SK-N-SH treated with all-trans-retinoic acid at 6 μM for 48 hours (cell line): ENCODE measurements around the gene ARID5A.

Experiments
- ATAC-seq: fragments of 200-7000 bp; cut with Tn5 transposase; 3 replicates; pipeline ENCODE4 v1.9.1; 2020; ENCODE audit warnings: mild to moderate bottlenecking, moderate library complexity
- ARNTL ChIP-seq: fragments of 450-650 bp; formaldehyde crosslinking; IDR thresholded peaks from 2 replicates; pipeline ENCODE4 v1.5.0; 2020; ENCODE audit warnings: low read depth, mild to moderate bottlenecking, moderate library complexity, borderline replicate concordance
- CSRNP3 ChIP-seq: fragments of 250-450 bp; sonication (Bioruptor Pico); IDR thresholded peaks from 2 replicates; pipeline ENCODE4 v1.5.1; 2021; ENCODE audit warnings: mild to moderate bottlenecking, moderate library complexity
- ESRRG ChIP-seq: fragments of 250-450 bp; sonication (Bioruptor Pico); IDR thresholded peaks from 2 replicates; pipeline ENCODE4 v1.6.1; 2021; ENCODE audit warnings: mild to moderate bottlenecking
- ISL1 ChIP-seq: fragments of 250-450 bp; sonication (Bioruptor Pico); IDR thresholded peaks from 2 replicates; pipeline ENCODE4 v2.1.2; 2022; ENCODE audit warnings: mild to moderate bottlenecking, moderate library complexity
- PATZ1 ChIP-seq: fragments of 250-450 bp; sonication (Bioruptor Pico); IDR thresholded peaks from 2 replicates; pipeline ENCODE4 v1.8.0; 2020; ENCODE audit warnings: mild to moderate bottlenecking, moderate library complexity, borderline replicate concordance
- POU6F1 ChIP-seq: fragments of 250-450 bp; sonication (Bioruptor Pico); IDR thresholded peaks from 2 replicates; pipeline ENCODE4 v1.8.0; 2021; ENCODE audit warnings: low read depth, mild to moderate bottlenecking, moderate library complexity, borderline replicate concordance
- PPARA ChIP-seq: fragments of 250-450 bp; sonication (Bioruptor Pico); IDR thresholded peaks from 2 replicates; pipeline ENCODE4 v1.5.0; 2020; ENCODE audit warnings: mild to moderate bottlenecking, borderline replicate concordance
- RARB ChIP-seq: fragments of 250-450 bp; sonication (Bioruptor Pico); IDR thresholded peaks from 2 replicates; pipeline ENCODE4 v1.8.0; 2021; ENCODE audit warnings: mild to moderate bottlenecking, moderate library complexity
- SNAI2 ChIP-seq: fragments of 250-450 bp; sonication (Bioruptor Pico); IDR thresholded peaks from 2 replicates; pipeline ENCODE4 v1.5.0; 2020; ENCODE audit warnings: mild to moderate bottlenecking, moderate library complexity
- TCF4 ChIP-seq: fragments of 250-450 bp; sonication (Bioruptor Pico); IDR thresholded peaks from 2 replicates; pipeline ENCODE4 v1.8.0; 2021; ENCODE audit warnings: mild to moderate bottlenecking, moderate library complexity, borderline replicate concordance
- TOX ChIP-seq: fragments of 250-450 bp; sonication (Bioruptor Pico); IDR thresholded peaks from 2 replicates; pipeline ENCODE4 v1.8.0; 2021; ENCODE audit warnings: mild to moderate bottlenecking, moderate library complexity, borderline replicate concordance
- ZC3H10 ChIP-seq: fragments of 250-450 bp; sonication (Bioruptor Pico); IDR thresholded peaks from 2 replicates; pipeline ENCODE4 v1.5.1; 2021; ENCODE audit warnings: mild to moderate bottlenecking, moderate library complexity
- ZNF565 ChIP-seq: fragments of 450-650 bp; formaldehyde crosslinking; conservative IDR thresholded peaks from 2 replicates; pipeline ENCODE4 v1.5.0; 2020; ENCODE audit warnings: low read depth, mild to moderate bottlenecking, moderate library complexity
- ZNF8 ChIP-seq: fragments of 450-650 bp; formaldehyde crosslinking; IDR thresholded peaks from 2 replicates; pipeline ENCODE4 v1.5.0; 2020; ENCODE audit warnings: mild to moderate bottlenecking, moderate library complexity
- TF ChIP-seq, protein P1 (sequence below): fragments of 250-450 bp; sonication (Bioruptor Pico); IDR thresholded peaks from 2 replicates; pipeline ENCODE4 v1.5.0; 2020; ENCODE audit warnings: mild to moderate bottlenecking, moderate library complexity

ARID5A gene

DNA sequence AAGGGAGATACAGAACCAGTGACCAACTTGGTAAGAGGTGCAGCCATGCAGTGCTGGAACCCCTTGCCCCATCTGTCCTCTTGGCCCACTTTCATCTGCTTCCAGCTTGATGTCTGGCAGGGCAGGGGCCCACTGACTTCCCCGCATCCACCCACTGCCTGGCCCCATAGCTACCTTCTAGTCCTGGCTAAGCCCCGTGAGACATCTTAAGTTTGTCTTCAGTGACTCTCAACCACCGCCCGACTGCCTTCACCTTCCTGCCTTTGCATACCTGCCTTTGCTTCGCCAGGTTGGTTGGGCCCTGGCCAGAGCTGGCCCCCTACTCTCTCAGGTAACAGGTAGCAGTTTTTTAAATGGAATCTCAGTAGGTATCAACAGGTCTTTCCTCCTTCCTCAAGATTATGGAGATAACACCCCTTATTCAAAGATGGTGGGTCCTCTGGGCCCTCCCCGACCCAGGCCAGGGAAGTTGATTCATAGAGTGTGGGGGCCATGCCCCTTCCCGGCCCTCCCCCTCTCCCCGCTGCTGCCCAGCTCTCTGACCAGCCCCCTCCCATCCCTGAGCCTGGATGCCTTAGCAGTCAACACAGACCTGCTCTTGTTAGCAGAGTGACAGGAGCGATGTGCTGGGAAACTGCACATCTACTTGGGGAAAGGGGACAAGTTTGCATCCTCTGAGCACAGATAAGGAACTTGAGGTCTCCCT lies 2.8 kb downstream of the ARID5A start (continued):
- no peak for TF ChIP-seq PATZ1 (CRISPR knock-in tag)
- TF ChIP-seq RARB (CRISPR knock-in tag): no peak
- TF ChIP-seq CSRNP3 (CRISPR knock-in tag): no peak

DNA sequence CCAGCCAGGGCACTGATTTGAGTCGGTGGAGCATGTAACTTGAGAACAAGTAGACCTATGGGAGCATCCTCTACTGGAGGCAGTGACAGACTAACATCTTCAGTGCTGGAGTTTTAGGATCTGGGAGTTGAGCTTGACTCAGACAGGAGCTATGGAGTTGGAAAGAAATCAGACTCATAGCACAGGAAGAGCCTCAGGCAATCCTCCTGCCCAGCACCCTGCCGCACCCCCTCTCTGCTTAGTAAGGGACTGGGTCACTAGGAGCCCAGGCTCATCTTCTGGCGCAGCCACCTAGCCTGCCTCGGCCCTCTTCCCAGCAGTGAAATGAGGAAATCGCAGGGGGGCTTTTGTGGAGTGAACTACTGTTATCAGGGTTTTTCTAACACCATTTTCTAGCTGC lies 3.6 kb downstream of the ARID5A start:
- ATAC-seq: no peak
- TF ChIP-seq POU6F1 (CRISPR knock-in tag): no peak
- TF ChIP-seq CSRNP3 (CRISPR knock-in tag): no peak
- TF ChIP-seq ZC3H10 (CRISPR knock-in tag): no peak
- TF ChIP-seq, protein P1, sequence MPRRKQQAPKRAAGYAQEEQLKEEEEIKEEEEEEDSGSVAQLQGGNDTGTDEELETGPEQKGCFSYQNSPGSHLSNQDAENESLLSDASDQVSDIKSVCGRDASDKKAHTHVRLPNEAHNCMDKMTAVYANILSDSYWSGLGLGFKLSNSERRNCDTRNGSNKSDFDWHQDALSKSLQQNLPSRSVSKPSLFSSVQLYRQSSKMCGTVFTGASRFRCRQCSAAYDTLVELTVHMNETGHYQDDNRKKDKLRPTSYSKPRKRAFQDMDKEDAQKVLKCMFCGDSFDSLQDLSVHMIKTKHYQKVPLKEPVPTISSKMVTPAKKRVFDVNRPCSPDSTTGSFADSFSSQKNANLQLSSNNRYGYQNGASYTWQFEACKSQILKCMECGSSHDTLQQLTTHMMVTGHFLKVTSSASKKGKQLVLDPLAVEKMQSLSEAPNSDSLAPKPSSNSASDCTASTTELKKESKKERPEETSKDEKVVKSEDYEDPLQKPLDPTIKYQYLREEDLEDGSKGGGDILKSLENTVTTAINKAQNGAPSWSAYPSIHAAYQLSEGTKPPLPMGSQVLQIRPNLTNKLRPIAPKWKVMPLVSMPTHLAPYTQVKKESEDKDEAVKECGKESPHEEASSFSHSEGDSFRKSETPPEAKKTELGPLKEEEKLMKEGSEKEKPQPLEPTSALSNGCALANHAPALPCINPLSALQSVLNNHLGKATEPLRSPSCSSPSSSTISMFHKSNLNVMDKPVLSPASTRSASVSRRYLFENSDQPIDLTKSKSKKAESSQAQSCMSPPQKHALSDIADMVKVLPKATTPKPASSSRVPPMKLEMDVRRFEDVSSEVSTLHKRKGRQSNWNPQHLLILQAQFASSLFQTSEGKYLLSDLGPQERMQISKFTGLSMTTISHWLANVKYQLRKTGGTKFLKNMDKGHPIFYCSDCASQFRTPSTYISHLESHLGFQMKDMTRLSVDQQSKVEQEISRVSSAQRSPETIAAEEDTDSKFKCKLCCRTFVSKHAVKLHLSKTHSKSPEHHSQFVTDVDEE (CRISPR knock-in tag): no peak
- no peak for TF ChIP-seq TOX (CRISPR knock-in tag)
- no peak for TF ChIP-seq RARB (CRISPR knock-in tag)
- TF ChIP-seq SNAI2: no peak

DNA sequence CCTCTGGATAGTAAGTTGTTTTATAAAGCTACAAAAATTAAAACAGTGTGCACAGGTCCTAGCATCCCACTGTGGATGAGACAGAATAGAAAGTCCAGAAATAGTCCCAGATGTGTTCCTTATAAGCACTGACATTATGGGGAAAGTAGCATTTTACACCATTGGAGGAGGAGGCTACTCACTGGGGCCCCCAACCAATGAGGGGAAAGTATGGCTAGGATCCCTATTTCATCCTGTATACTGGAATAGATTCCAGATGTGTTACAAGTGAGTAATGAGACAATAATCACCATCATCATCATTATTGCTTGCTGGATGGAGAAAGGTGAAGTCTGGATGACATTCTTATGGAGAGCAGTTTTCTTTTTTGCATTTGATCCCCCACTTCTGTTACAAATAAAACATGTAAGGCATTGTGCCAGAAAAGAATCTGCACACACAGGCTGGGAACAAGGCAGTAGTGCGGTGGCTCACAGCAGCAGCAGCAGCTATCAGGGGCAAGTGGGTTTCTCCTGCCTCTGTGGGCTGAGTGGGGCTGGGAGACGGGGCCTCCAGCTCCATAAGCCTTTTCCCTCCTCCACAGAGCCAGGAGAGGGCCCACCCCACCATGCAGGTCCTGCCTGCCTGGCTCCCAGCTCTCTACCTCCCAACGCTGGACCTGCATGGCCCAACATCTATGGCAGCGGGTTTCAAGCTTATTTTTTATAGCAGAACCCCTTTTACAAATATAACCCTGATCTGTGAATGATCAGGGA lies 5.0 kb downstream of the ARID5A start:
- no peak for TF ChIP-seq ZNF8
- no peak for TF ChIP-seq TCF4 (CRISPR knock-in tag)
- TF ChIP-seq PPARA (CRISPR knock-in tag): no peak
- TF ChIP-seq RARB (CRISPR knock-in tag): no peak
- TF ChIP-seq ZNF565: no peak
- TF ChIP-seq, protein P1 (CRISPR knock-in tag): no peak
- no peak for TF ChIP-seq ISL1 (CRISPR knock-in tag)
- TF ChIP-seq ZC3H10 (CRISPR knock-in tag): no peak
- TF ChIP-seq ESRRG: no peak
- no peak for TF ChIP-seq ARNTL (CRISPR knock-in tag)
- ATAC-seq: no peak
